ENCODE results near the gene CNTNAP2.

CNTNAP2 gene

GRCh38 chr7:146414373-146414772 lies 297.8 kb downstream of the CNTNAP2 start:
- no peak for ATAC-seq (ENCODE audit: insufficient read depth, low read depth)
- no peaks in the 10 kb centered on the region for H3K36me3 ChIP-seq (ENCODE audit: insufficient read depth, low read length)
- no peak for DNase-seq
- H3K79me2 ChIP-seq (ENCODE audit: insufficient read depth, low read length): no peaks in the 10 kb centered on the region
- H3K4me1 ChIP-seq (ENCODE audit: insufficient read depth, low read length): no peaks in the 10 kb centered on the region
- H2AFZ ChIP-seq (ENCODE audit: low read depth, low read length): no peak overlapping the region
- H3K9ac ChIP-seq (ENCODE audit: low read depth, low read length): no peak overlapping the region
- no peak overlapping the region for H3K4me2 ChIP-seq (ENCODE audit: insufficient read depth, low read length)
- no peaks in the 10 kb centered on the region for H3K27me3 ChIP-seq (ENCODE audit: insufficient read depth, low read length, poor library complexity)
- no peak overlapping the region for H3K27ac ChIP-seq (ENCODE audit: low read length)
- no peaks in the 10 kb centered on the region for H4K20me1 ChIP-seq (ENCODE audit: insufficient read depth, low read length)
- TF ChIP-seq CTCF (IDR thresholded peaks at IDR 0.05; ENCODE audit: borderline replicate concordance, extremely low read depth, low read length, poor library complexity, severe bottlenecking) (no peak), EZH2 (IDR thresholded peaks at IDR 0.05; ENCODE audit: borderline replicate concordance, low read depth, low read length, severe bottlenecking) (no peak)
- H3K4me3 ChIP-seq (ENCODE audit: low read depth in 1 of 2, low read length in 2 of 2): no peak overlapping the region
- no peaks in the 10 kb centered on the region for H3K9me3 ChIP-seq (ENCODE audit: insufficient read depth, low read length, severe bottlenecking)

DNA sequence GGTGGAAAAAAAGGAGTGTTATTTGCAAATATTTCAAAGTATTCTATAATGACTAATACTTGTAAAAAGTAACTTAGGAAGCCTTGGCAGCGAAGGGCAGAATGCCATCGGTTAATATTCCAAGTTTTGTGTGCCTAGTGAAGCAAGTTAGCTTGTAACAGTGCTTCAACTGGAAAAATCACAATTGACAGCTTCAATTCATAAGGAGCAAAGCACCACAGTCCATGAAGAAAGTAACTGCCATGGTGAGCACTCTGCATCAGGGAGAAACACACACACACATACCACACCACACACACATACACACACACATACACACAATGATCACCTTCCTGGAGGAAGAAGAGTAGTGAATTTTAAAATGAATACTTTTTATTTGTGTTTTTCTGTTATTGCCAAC lies 298.3 kb downstream of the CNTNAP2 start:
- ATAC-seq (ENCODE audit: insufficient read depth, low read depth) (no peak), DNase-seq (no peak)
- no peak overlapping the region for H2AFZ ChIP-seq (ENCODE audit: low read depth, low read length)
- no peaks in the 10 kb centered on the region for H3K9me3 ChIP-seq (ENCODE audit: insufficient read depth, low read length, severe bottlenecking)
- TF ChIP-seq CTCF (IDR thresholded peaks at IDR 0.05; ENCODE audit: borderline replicate concordance, extremely low read depth, low read length, poor library complexity, severe bottlenecking): no peak
- no peak for TF ChIP-seq EZH2 (IDR thresholded peaks at IDR 0.05; ENCODE audit: borderline replicate concordance, low read depth, low read length, severe bottlenecking)
- H3K36me3 ChIP-seq (ENCODE audit: insufficient read depth, low read length): no peaks in the 10 kb centered on the region
- no peak overlapping the region for H3K27ac ChIP-seq (ENCODE audit: low read length)
- no peaks in the 10 kb centered on the region for H4K20me1 ChIP-seq (ENCODE audit: insufficient read depth, low read length)
- H3K4me1 ChIP-seq (ENCODE audit: insufficient read depth, low read length): no peaks in the 10 kb centered on the region
- H3K9ac ChIP-seq (ENCODE audit: low read depth, low read length): no peak overlapping the region
- no peak overlapping the region for H3K4me2 ChIP-seq (ENCODE audit: insufficient read depth, low read length)
- H3K4me3 ChIP-seq (ENCODE audit: low read depth in 1 of 2, low read length in 2 of 2): no peak overlapping the region
- no peaks in the 10 kb centered on the region for H3K27me3 ChIP-seq (ENCODE audit: insufficient read depth, low read length, poor library complexity)
- H3K79me2 ChIP-seq (ENCODE audit: insufficient read depth, low read length): no peaks in the 10 kb centered on the region

DNA sequence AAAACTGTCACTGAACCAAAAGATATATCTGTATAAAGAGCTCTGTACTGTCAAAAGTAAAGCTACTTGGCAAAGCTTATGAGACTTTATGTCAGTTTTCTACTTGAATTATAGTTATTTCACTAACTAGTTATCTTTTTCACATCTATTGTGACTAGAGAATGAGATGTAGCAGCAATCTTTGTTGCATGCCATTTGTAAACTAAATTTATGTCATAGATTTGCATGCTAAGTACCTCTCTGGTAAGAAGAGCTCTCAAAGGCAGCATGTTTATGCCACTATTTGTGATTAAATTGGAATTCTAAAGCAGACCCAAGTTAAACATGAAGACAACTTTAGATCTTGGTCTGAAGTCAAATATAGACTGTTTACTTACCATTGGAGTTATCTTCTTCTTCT lies 300.6 kb downstream of the CNTNAP2 start:
- Histone ChIP-seq H4K20me1 (ENCODE audit: insufficient read depth, low read length) (no peaks in the 10 kb centered on the region), H3K27me3 (ENCODE audit: insufficient read depth, low read length, poor library complexity) (no peaks in the 10 kb centered on the region), H3K36me3 (ENCODE audit: insufficient read depth, low read length) (no peaks in the 10 kb centered on the region), H2AFZ (ENCODE audit: low read depth, low read length) (no peak overlapping the region), H3K9ac (ENCODE audit: low read depth, low read length) (no peak overlapping the region), H3K79me2 (ENCODE audit: insufficient read depth, low read length) (no peaks in the 10 kb centered on the region), H3K4me3 (ENCODE audit: low read depth in 1 of 2, low read length in 2 of 2) (no peak overlapping the region), H3K4me1 (ENCODE audit: insufficient read depth, low read length) (no peaks in the 10 kb centered on the region), H3K4me2 (ENCODE audit: insufficient read depth, low read length) (no peak overlapping the region), H3K9me3 (ENCODE audit: insufficient read depth, low read length, severe bottlenecking) (no peaks in the 10 kb centered on the region), H3K27ac (ENCODE audit: low read length) (no peak overlapping the region)
- ATAC-seq (ENCODE audit: insufficient read depth, low read depth): no peak
- TF ChIP-seq EZH2 (IDR thresholded peaks at IDR 0.05; ENCODE audit: borderline replicate concordance, low read depth, low read length, severe bottlenecking): no peak
- no peak for TF ChIP-seq CTCF (IDR thresholded peaks at IDR 0.05; ENCODE audit: borderline replicate concordance, extremely low read depth, low read length, poor library complexity, severe bottlenecking)
- no peak for DNase-seq

DNA sequence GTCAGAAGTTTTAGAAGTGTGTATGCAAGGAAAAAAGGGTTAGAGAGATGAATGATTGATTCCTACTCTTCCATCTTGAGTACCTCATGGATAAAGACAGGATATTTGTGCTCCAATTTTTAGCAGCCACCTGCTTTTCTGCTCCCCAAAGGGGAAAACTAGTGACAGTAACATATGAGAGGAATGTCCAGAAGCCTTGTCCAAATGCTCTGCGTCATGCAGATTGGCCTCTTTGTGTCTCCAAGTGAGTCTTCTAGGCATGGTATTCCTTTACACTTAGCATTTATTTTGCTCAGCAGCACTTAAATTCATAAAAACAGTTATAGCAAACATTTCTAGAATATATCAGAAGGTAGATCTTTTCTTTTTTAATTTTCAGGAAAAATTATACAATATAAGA lies 306.8 kb downstream of the CNTNAP2 start:
- DNase-seq (no peak), ATAC-seq (ENCODE audit: insufficient read depth, low read depth) (no peak)
- no peaks in the 10 kb centered on the region for H3K4me1 ChIP-seq (ENCODE audit: insufficient read depth, low read length)
- no peak overlapping the region for H3K9ac ChIP-seq (ENCODE audit: low read depth, low read length)
- H3K79me2 ChIP-seq (ENCODE audit: insufficient read depth, low read length): no peaks in the 10 kb centered on the region
- TF ChIP-seq CTCF (IDR thresholded peaks at IDR 0.05; ENCODE audit: borderline replicate concordance, extremely low read depth, low read length, poor library complexity, severe bottlenecking) (no peak), EZH2 (IDR thresholded peaks at IDR 0.05; ENCODE audit: borderline replicate concordance, low read depth, low read length, severe bottlenecking) (no peak)
- H3K36me3 ChIP-seq (ENCODE audit: insufficient read depth, low read length): no peaks in the 10 kb centered on the region
- no peaks in the 10 kb centered on the region for H4K20me1 ChIP-seq (ENCODE audit: insufficient read depth, low read length)
- no peak overlapping the region for H3K4me2 ChIP-seq (ENCODE audit: insufficient read depth, low read length)
- H3K27ac ChIP-seq (ENCODE audit: low read length): no peak overlapping the region
- H2AFZ ChIP-seq (ENCODE audit: low read depth, low read length): no peak overlapping the region
- no peaks in the 10 kb centered on the region for H3K27me3 ChIP-seq (ENCODE audit: insufficient read depth, low read length, poor library complexity)
- H3K4me3 ChIP-seq (ENCODE audit: low read depth in 1 of 2, low read length in 2 of 2): no peak overlapping the region
- H3K9me3 ChIP-seq (ENCODE audit: insufficient read depth, low read length, severe bottlenecking): no peaks in the 10 kb centered on the region
